ENCODE measurements around the gene NOL9.

The NOL9 gene

GRCh38 chr1:6519935-6520671 is 34.2 kb downstream of the NOL9 start:
- DNase-seq (ENCODE audit: low read depth): peak; percentile 75

GRCh38 chr1:6519491-6519934 is 34.8 kb downstream of the NOL9 start:
- DNase-seq (ENCODE audit: low read depth): no peak

GRCh38 chr1:6517435-6517851 is 36.9 kb downstream of the NOL9 start:
- no peak for DNase-seq (ENCODE audit: low read depth)

- no peak for DNase-seq (ENCODE audit: low read depth)
Measured at GRCh38 chr1:6515771-6516170, 38.5 kb downstream of the NOL9 start.

- DNase-seq (ENCODE audit: low read depth): no peak
Measured at GRCh38 chr1:6513320-6513801, 41.0 kb downstream of the NOL9 start.

- DNase-seq (ENCODE audit: low read depth): no peak
Measured at GRCh38 chr1:6512908-6513280, 41.4 kb downstream of the NOL9 start.

GRCh38 chr1:6512245-6512907 is 41.9 kb downstream of the NOL9 start:
- no peak for DNase-seq (ENCODE audit: low read depth)

- DNase-seq (ENCODE audit: low read depth): no peak
Measured at GRCh38 chr1:6511561-6512244, 42.6 kb downstream of the NOL9 start.

GRCh38 chr1:6511056-6511455 is 43.3 kb downstream of the NOL9 start:
- DNase-seq (ENCODE audit: low read depth): no peak

GRCh38 chr1:6510493-6510892 is 43.8 kb downstream of the NOL9 start:
- DNase-seq (ENCODE audit: low read depth): no peak

- no peak for DNase-seq (ENCODE audit: low read depth)
Measured at GRCh38 chr1:6509919-6510291, 44.4 kb downstream of the NOL9 start.

GRCh38 chr1:6509220-6509918 is 44.9 kb downstream of the NOL9 start:
- no peak for DNase-seq (ENCODE audit: low read depth)

GRCh38 chr1:6508816-6509189 is 45.5 kb downstream of the NOL9 start:
- no peak for DNase-seq (ENCODE audit: low read depth)

GRCh38 chr1:6508154-6508815 is 46.0 kb downstream of the NOL9 start:
- DNase-seq (ENCODE audit: low read depth): no peak

- no peak for DNase-seq (ENCODE audit: low read depth)
Measured at GRCh38 chr1:6507461-6507911, 46.8 kb downstream of the NOL9 start.

GRCh38 chr1:6507037-6507428 is 47.3 kb downstream of the NOL9 start:
- no peak for DNase-seq (ENCODE audit: low read depth)

- no peak for DNase-seq (ENCODE audit: low read depth)
Measured at GRCh38 chr1:6506210-6507036, 47.9 kb downstream of the NOL9 start.

GRCh38 chr1:6505367-6506209 is 48.7 kb downstream of the NOL9 start:
- DNase-seq (ENCODE audit: low read depth): no peak

- DNase-seq (ENCODE audit: low read depth): no peak
Measured at GRCh38 chr1:6504887-6505286, 49.4 kb downstream of the NOL9 start.
